Astrocyte (in vitro differentiated cells and primary cell): Measurements from ENCODE around the gene TOM1L2.

Experiments
- EZH2 ChIP-seq: IDR thresholded peaks from 2 replicates; pipeline ENCODE4 v1.6.1; 2012; ENCODE audit warnings: mild to moderate bottlenecking, low read length, inconsistent platforms; ENCODE audit not compliant: insufficient read depth
- TF ChIP-seq, protein P1 (sequence below): IDR thresholded peaks from 2 replicates; pipeline ENCODE4 v1.5.1; 2011; ENCODE audit warnings: low read depth, mild to moderate bottlenecking, inconsistent platforms, low read length, moderate library complexity; ENCODE audit not compliant: insufficient read depth

DNA sequence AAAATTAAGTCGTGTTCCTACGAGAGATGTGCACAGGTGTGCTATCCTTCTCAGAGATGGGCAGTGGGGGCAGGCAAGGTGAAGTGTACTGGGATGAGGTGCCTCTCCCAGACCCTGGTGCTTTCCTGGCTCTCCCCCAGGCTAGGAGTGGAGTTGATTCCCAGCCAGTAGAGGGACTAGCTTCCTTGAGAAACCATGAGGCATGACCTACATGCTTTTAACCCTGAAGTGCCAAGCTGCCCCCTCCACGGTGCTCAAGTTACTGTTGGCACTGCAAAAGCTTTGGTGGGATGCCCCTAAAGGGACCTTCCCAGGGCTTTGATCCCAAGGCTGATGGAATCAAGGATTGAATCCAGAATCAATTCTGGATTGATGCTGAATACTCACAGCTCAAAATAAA lies 88.4 kb downstream of the TOM1L2 start:
- TF ChIP-seq, protein P1, sequence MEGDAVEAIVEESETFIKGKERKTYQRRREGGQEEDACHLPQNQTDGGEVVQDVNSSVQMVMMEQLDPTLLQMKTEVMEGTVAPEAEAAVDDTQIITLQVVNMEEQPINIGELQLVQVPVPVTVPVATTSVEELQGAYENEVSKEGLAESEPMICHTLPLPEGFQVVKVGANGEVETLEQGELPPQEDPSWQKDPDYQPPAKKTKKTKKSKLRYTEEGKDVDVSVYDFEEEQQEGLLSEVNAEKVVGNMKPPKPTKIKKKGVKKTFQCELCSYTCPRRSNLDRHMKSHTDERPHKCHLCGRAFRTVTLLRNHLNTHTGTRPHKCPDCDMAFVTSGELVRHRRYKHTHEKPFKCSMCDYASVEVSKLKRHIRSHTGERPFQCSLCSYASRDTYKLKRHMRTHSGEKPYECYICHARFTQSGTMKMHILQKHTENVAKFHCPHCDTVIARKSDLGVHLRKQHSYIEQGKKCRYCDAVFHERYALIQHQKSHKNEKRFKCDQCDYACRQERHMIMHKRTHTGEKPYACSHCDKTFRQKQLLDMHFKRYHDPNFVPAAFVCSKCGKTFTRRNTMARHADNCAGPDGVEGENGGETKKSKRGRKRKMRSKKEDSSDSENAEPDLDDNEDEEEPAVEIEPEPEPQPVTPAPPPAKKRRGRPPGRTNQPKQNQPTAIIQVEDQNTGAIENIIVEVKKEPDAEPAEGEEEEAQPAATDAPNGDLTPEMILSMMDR = no peak
- no peak for TF ChIP-seq EZH2
